Muscle of arm (tissue), 12 donors: ENCODE measurements around the gene LARP6. TPM values are rescaled to one million over a fixed set of nuclear protein-coding genes. Genes with fewer than 3 reads are reported as not detected.
"Not testable (repeated sequence)": the region's sequence is repeated elsewhere in the genome, so short reads cannot be mapped to it uniquely, and the experiment has no call there.

Source experiments
- DNase-seq: peaks from one replicate; pipeline ENCODE4 v3.0.0-alpha.2; 2013
- polyA plus RNA-seq, 12 donors: library from polyadenylated mRNA; unstranded; fragments of 120-200 nt; gene quantifications; one replicate each; pipeline ENCODE4 v1.2.1, GENCODE V29; 2013; ENCODE audit not compliant: insufficient read length in 12 of 12

LARP6 gene
- polyA plus RNA-seq, 12 donors, result 9.1 to 21.1 (median 13.6) TPM; not detected in 1

DNA sequence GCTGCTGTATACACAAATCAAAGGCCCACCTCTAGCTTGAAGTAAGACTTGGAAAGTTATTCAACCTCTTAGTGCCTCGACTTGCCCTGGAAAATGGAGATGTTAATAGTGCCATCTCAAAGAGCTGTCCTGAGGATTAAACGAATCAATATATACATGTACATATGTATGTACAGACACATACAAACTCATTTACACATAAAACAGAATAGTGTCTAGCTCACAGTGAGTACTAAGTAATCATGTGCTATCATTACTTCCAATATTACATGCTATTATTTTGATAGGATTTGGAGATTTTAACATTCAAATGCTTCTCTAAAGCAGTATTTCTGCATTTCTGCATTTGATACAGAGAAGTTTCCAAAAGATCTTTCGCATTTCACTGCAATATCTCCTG, 20.5 kb downstream of the LARP6 start:
- DNase-seq, result no peak

DNA sequence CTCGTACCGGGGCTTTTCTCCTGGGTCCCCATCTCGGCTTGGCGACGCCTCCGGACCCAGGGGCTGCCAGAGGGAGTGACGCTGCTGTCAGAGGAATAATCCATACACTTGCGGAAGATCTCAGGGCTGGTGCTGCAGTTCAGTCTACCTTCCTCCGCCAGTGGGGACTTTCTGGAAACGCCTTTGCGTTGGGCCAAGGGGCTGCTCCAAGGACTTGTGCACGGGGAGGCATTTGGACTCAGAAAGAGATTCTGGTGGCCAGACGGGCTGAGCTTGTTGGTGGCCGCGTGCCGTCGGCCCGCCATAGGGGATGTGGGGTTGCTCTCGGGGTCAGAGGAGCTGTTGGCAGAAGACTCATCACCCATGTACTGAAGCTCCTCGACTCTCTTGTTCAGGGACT, 21.8 kb downstream of the LARP6 start:
- no peak for DNase-seq

DNA sequence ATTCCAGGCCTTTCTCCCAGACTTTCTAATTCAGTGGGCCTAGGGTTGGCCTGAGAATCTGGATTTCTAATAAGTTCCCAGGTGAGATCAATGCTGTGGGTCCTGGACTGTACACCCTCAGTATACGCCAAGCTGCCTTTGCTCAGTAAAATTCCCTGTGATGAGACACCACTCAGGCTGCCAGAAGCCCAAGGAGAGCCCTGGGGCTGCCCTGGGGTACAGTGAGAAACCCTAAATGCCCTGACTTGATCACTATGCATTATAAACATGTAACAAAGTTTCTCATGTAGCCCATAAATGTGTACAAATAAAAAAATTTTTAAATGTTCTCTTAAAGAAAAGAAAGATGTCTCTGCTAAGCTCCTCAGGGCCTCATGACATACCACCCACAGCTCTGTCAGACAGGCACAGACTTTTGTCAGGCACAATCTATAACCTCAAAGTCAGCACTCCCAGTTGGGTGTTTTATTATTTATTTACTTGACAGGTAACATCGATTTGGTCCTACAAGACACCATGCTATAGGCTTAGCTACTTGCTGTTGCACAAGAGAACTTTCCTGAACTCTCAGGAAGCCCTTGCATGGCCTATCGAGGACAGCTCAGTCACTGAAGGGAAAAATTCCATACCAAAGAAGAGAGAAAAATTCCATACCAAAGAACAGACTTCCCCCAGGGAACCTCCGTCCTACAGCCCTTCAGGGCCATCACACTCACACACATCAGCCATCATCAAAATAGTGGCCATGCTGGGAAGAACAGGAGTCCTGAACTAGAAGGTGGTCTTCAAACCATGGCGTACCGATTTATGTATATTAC, 22.7 kb downstream of the LARP6 start:
- no peak for DNase-seq

DNA sequence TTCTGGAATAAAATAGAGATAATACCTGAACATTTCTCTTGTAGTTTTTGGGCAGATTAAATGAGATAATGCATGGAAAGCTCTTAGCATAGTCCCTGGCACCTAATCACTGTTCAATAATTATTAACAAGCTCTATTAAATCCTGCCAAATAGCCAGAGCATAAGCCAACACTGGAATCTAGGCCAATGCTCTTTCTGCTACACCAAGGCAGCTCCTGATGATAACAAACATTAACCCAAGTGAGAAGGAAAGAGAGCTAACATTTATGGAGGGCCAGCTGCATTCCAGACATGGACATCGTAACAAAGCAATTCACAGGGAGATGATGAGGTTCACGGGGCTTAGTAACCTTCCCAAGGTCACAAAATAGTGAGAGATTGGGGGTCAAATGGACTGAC, 23.3 kb downstream of the LARP6 start:
- DNase-seq, result no peak

DNA sequence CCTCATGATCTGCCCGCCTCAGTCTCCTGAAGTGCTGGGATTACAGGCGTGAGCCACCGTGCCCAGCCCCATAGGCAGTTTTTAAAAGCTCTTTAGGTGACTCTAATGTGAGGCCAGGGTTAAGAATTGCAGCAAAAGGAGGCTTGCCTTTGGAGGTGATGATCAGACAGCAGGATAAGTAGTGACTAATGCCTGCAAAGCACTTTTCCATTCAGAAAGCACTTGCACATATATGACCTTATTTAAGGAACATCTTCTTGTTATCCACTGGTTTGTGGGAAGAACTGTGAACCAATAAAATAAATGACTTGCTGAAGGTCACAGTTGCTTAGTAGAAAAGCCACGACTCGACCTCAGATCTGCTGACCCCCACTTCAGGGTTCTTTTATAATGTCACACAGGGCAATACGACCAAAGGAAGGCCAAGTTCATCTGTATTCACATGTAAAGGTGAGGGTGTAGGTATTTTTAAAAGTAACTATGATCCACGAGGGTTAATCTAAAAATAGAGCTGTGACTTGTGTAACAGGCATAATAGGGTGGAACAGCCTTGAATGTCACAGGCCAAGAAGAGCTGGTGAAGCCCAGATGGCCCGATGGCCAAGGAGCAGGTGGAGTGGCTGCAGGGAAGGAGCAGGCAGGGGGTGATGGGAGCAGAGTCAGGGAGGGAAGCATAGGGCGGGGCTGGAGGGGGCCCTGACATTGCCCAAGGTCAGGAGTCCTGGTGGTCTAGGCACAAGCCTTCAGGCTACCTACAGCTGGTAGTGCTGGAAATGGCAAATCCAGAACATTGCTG, 24.4 kb downstream of the LARP6 start:
- no peak for DNase-seq

DNA sequence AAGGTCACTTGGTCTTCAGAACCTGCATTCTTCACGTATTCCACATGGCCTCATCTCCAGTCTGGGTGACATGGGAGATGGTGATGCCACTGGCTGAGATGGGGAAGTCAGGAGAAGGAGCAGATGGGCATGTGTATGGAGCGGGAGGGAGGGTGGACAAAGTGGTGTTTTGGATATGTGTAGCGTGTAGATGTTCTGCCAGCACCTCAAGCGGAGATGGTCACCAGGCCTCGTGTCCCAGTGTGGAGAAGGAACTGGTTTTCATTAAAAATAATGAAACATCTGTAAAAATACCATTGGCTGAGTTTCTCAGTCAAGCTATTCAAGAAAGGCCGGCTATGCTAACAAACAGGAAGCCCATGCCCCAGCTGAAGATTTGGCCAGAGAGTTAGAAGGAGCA, 26.2 kb downstream of the LARP6 start:
- DNase-seq, result no peak

DNA sequence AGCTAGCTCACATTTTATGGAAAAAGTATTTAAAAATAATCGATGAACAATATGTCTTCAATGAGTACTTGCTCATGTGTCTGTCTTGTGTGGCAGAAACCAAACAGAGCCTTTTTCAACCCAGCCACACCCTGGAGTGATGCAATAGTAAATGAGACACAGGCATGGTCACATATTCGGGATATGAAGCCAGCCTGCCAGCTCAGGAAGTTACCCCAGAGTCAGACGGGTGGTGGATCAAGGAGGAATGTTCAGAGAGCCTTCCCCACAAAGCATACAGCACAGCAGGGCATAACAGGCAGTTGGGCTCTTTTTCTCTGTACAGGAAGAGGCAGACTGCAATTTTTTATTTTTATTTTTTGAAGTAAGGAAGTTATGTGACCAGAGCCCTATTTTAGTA, 27.3 kb downstream of the LARP6 start:
- DNase-seq, result no peak

DNA sequence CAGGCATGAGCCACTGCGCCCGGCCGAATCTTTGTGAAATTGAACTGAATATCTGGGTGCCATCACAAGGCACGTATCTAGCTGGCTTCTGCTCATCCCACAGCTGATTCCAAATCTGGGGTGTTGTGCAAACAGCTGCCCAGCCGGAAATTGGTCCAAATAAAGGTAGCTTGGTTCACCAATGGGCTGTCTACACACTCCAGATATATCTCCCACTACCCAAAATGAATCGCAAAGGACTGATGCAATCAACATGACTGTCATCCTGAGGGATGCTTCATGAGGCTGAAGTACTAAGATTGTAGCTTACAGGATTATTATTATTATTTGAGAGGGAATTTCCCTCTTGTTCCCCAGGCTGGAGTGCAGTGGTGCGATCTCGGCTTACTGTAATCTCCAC, 28.1 kb downstream of the LARP6 start:
- DNase-seq, result no peak

DNA sequence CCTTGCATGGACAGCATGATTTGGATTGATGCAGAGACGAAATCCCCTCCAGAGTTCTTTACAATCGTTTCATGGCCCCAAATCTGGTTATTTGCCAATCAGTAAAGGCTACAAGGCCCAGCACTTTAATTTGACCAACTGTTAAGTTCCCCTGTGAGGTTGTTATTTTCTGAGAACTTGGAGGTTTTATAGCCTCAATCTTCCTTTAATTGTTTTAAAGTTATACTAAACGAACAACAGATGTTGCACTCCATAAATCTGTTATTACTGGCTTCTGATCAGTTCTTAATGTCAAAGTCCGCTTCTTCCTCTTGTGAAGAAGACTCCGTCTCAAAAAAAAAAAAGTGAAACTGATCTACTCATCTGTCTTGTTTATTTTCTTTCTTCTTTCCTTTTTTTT, 30.8 kb downstream of the LARP6 start:
- DNase-seq, result no peak

DNA sequence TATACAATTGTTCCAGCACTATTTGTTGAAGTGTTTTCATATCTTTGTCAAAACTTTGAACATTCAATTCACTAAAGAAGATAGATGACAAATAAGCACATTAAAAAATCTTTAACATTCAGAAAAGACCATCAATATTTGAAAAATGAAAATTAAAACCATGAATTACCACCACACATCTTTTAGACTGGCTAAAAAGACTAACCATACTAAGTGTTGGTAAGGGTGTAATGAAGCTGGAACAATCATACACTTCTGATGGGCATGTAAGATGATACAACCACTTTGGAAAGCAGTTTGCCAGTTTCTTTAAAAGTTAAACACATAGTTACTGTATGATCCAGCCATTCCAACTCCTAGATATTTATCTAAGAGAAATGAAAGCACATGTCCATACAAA, 33.7 kb downstream of the LARP6 start:
- DNase-seq, result no peak

DNA sequence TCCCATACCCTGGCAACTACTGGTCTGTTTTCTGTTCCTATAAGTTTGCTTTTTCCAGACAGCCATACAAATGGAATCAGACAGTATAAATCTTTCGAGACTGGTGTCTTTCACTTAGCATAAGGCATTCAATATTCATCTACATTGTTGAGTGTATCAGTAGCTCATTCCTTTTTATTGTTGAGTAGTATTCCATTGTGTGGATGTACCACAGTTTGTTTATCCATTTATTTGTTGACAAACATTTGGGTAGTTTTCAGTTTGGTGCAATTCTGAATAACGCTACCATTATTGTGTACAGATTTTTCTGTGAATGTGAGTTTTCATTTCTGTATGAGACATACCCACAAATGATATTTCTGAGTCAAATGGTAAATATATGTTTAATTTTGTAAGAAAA, 35.4 kb downstream of the LARP6 start:
- DNase-seq, result no peak

DNA sequence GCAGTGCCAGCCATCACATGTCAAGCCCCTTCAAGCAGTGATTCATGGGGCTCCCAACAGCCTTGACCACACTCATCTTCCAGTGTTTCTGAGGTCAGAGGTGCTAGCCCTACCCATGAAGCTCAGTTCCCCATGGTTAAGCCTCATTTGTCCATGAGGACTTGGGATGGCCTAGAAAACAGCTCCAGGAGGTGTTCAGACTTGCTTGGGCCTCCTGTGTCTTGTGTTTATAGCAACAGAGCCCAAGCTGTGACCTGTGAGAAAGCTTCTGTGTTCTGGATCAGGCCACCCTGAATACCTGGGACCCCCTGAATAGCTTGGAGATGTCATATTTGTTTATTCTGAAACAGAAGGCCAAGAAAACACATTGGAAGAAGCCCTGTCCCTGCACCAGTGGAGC, 36.7 kb downstream of the LARP6 start:
- no peak for DNase-seq

DNA sequence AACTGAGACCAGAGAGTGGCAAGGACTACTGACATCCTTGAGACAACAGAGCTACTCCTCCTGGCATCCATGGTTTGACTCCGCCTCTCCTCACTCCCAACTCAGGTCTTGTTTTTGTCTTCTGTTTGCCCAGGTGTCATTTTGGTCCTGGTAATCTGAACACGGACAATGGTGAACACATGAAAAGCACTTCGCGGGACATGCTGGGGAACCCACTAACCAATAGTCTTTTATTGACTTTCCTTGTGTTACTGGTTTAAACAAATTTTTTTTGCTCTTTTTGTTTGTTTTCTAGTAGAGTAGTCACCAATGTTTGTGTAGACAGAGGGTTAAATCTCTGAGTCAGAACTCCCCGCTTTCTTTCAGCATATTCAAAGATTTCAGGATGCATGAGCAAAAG, 38.4 kb downstream of the LARP6 start:
- no peak for DNase-seq

DNA sequence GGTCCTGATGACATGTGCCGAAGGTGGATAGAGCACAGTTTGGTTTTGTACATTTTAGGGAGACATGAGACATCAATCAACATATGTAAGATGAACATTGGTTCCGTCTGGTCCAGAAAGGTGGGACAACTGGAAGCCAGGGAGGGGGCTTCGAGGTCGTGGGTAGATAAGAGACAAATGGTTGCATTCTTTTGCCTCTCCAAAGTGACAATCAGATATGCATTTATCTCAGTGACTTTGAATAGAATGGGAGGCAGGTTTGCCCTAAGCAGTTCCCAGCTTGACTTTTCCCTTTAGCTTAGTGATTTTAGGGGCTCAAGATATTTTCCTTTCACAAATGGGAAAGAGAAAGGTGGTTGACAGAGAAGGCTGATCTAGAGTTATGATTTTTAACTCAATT, 38.9 kb downstream of the LARP6 start:
- not testable (repeated sequence) for DNase-seq

DNA sequence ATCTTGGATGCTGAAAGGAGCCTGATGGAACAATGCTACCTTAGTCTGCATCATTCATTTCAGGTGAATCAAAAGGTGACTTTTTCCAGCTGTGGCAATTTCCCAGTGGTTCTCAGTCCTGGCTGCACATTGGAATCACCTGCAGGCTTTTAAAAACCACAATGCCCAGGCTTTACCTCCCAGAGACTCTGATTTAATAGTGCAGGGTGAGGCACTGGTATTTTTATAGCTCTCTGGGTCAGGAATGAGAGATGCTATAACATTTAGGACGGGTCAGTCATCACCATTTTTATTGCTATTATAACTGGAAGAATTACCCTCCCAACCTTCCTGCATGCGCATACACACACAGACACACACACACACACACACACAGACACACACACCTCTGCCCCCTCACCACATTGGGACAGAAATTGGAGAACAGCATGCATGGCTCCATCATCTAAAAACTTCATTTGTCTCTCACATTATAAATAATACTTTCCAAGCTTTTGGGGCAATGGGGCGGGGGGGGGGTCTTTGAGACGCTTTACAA, 41.1 kb downstream of the LARP6 start:
- DNase-seq, result no peak

DNA sequence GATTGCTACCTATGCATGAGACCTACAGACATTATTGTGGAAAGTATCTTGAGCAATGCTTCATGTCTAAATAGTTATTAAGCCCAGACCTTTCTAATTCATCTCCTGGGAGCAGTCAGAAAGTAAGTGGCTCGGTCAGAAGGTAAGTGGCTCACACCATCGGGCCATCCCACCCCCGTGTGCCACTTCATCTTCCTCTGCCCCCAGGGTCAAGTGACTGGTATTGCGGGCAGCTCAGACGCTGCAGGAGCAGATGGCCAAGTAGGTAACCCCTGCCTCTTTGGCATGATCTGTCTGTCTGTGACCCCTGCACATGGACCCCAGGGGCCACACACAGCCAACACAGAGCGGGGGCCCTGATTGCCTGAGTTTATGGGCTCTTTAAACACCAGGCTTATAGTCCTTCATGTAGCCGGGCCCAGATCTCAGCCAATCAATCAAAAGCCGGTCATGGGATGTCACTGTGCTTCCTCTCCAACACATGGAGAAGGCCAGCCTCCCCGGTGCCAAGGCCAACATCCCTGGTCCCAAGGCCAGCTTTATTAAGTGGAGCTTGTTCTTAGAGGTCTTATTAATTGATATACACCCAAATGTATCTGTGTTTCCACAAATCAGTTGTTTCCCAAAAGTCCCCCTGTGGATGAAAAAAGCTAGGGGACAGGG, 42.9 kb downstream of the LARP6 start:
- no peak for DNase-seq

DNA sequence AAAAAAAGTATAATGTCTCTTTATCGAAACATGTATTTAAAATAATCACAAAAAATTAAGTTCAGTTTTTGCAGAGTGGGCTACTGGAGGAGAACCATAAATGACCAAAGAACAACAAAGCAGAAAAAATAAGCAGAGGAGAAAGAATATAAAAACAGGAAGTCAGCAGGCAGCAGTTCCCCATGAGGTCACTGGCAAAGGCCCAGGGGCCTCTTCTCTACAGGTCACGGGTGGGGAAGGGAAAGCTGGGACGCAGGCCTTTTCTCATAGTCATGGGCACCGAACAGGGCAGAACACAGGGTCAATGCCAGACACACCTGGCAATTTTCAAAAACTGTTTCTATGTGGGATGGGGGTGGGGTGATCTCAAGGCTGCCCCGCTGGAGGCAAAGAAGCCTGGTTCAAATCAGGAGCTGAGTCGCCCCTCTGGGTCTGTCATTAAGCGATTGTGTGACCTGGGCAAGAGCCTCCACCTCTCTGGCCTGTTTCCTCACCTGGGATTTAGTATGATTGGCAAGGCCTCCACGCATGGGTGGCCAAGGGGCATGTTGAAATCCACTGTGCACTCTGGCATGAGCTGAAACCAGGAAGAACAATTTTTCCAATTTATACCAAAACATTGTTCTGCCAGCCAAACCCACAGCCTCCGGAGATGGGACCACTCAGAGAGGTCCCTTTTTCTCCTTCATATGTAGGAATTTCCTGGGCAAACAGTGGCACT, 46.8 kb downstream of the LARP6 start:
- DNase-seq, result peak; percentile 28

DNA sequence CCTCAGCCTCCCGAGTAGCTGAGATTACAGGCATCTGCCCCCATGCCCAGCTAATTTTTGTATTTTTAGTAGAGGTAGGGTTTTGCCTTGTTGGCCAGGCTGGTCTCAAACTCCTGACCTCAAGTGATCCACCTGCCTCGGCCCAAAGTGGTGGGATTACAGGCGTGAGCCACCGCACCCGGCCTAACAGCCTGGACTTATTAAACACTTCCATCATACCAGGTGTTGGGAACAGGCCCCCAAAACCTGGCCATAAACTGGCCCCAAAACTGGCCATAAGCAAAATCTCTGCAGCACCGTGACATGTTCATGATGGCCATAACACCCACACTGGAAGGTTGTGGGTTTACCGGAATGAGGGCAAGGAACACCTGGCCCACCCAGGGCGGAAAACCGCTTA, 49.6 kb downstream of the LARP6 start:
- not testable (repeated sequence) for DNase-seq

DNA sequence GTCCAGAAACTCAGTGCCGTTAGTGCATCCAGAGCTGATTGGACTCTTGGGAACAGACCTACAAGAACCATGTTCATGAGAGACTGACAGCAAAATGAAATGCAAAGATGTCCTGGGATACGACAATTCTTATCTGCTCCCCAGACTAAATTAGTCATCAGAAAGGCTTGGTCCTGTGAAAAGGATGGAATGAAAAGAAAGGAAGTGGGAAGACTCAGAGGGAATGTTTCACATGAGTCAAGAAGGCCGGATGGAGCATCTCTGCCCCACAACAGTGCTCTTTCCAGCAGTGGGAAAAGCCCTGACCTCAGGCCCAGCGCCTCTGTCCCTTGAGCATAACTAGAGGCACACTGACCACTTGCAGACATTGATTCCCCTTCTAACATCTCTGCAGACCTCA, 51.3 kb downstream of the LARP6 start:
- DNase-seq, result no peak

DNA sequence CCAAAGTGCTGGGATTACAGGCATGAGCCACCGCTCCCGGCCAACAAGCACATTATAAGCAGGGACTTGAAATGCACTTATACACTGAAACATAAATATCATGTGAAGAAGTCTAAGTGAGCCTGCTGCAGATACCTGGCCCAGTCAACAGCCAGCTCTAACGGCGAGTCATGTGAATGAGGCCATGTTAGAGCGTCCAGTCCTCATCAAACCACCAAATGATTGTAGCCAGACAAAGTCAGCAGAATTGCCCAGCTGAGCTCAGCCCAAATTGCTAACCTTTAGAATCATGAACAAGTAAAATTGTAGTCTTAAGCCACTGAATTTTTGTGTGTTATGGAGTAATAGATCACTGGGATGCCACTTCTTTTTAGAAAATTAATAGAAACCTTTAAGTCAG, 52.8 kb downstream of the LARP6 start:
- DNase-seq, result no peak

DNA sequence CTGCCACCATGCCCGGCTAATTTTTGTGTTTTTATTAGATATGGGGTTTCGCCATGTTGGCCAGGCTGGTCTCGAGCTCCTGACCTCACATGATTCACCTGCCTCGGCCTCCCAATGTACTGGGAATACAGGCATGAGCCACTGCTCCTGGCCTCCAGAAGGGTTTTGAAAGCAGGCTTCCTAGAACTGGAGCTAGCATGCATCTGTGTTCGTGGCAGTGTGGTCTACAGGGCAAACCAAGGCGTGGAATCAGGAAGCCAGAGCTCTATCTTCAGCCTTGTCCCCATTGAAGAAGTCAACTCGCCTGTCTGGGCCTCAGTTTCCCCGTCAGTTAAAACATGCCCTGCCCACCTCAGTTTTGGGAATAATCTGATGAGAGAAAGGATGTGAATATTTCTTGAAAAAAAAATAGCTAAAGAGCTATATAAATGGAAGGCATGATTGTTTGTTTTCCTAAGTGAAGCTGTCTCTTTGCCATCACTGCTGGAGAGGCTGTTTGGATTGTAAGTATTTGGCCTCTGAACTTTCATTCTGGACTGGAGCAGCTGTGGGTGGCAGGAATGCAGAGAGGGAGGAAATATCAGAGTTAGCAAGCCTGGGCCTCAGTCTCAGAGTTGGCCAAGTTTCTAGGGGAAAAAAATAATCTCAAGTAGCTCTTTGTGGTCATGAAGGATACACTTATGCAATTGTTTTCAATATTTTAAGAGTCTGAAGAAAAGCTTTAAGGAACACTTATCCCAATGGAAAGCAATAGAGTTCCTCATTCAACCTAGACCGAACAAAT, 54.1 kb downstream of the LARP6 start:
- peak; percentile 20 for DNase-seq
